Measurements from ENCODE around the gene GLTPD2.

- TF ChIP-seq CTCF (IDR thresholded peaks at IDR 0.05; ENCODE audit: insufficient read depth, low read length, poor library complexity, severe bottlenecking) (no peak), EZH2phosphoT487 (conservative IDR thresholded peaks at IDR 0.05; ENCODE audit: low read length) (no peak)
These were observed 29.0 kb upstream of the GLTPD2 start for GRCh38 chr17:4759776-4760236.
